LNCaP clone FGC (cell line): Measurements from ENCODE around the gene SHF.
A peak's percentile ranks its signal among the peaks of the same experiment; 100 is the strongest.

Source experiments
- DNase-seq: peaks from one replicate; pipeline ENCODE4 v3.0.0-alpha.2; 2011; ENCODE audit warnings: low read depth
- H3K4me3 ChIP-seq: 2 replicates; pipeline ENCODE4 v1.5.1; 2011; ENCODE audit warnings: mild to moderate bottlenecking, low read depth, low read length, control low read depth
- CTCF ChIP-seq: IDR thresholded peaks from 2 replicates; pipeline ENCODE4 v1.5.1; 2012; ENCODE audit warnings: mild to moderate bottlenecking; ENCODE audit not compliant: control insufficient read depth, insufficient read depth; ENCODE audit errors: extremely low read depth

SHF gene

GRCh38 chr15:45169608-45170480 lies 17.9 kb downstream of the SHF start:
- no peak overlapping the region for H3K4me3 ChIP-seq
- no peak for DNase-seq
- TF ChIP-seq CTCF: no peak

GRCh38 chr15:45168751-45169551 lies 18.8 kb downstream of the SHF start:
- no peak for DNase-seq
- TF ChIP-seq CTCF: no peak
- no peak overlapping the region for H3K4me3 ChIP-seq

- TF ChIP-seq CTCF: no peak
- DNase-seq: no peak
- H3K4me3 ChIP-seq: no peak overlapping the region
These were observed 19.5 kb downstream of the SHF start for GRCh38 chr15:45168286-45168685.

GRCh38 chr15:45167631-45168205 lies 20.0 kb downstream of the SHF start:
- no peak for DNase-seq
- no peak for TF ChIP-seq CTCF
- peak overlapping the region; percentile 63 for H3K4me3 ChIP-seq

GRCh38 chr15:45166834-45167630 lies 20.7 kb downstream of the SHF start:
- DNase-seq: no peak

More at GRCh38 chr15:45166834-45167630, 20.7 kb downstream of the SHF start:
- H3K4me3 ChIP-seq: peak overlapping the region; percentile 63
- peak; percentile 61 for TF ChIP-seq CTCF
